ENCODE measurements around the gene UBTF. TPM values are rescaled to one million over a fixed set of nuclear protein-coding genes. Genes with fewer than 3 reads are reported as not detected.

UBTF gene
- total RNA-seq, 1 donor from 2014 or later, result 51.7 TPM

DNA sequence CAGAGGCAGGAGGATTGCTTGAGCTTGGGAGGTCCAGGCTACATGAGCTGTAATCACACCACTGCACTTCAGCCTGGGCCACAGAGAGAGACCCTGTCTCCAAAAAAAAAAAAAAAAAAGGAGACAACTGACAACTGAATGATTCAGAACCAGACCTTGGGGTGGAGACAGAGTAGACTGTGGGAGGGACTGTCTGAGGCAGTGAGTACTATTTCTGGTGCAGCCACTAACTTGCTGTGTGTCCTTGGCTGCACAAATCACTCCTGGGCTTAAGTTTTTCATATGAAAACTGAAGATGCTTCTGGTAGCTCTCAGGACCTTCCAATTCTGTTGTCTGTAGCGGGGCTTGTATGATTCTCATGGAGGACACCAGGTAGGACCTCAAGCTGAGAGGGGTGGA, 43.2 kb downstream of the UBTF start:
- Histone ChIP-seq H3K4me1 (ENCODE audit: control insufficient read depth in 3 of 3, insufficient read depth in 3 of 3, low read length in 3 of 3) (peaks cover 12 to 36% (median 13%) of the 10 kb centered on the region in 3 donors), H3K27me3 (ENCODE audit: control insufficient read depth in 3 of 3, insufficient read depth in 3 of 3, low read length in 3 of 3) (no peaks in the 10 kb centered on the region), H3K36me3 (ENCODE audit: control insufficient read depth in 3 of 3, insufficient read depth in 3 of 3, low read length in 3 of 3) (peaks cover 28 to 39% (median 39%) of the 10 kb centered on the region in 3 donors), H3K4me3 (ENCODE audit: low read length in 3 of 3) (no peak overlapping the region), H3K27ac (ENCODE audit: low read depth, low read length) (no peak overlapping the region), H3K9me3 (ENCODE audit: control insufficient read depth in 3 of 3, low read length in 3 of 3) (no peaks in the 10 kb centered on the region), H3K9ac (ENCODE audit: low read depth in 1 of 3, low read length in 3 of 3) (no peak overlapping the region)

DNA sequence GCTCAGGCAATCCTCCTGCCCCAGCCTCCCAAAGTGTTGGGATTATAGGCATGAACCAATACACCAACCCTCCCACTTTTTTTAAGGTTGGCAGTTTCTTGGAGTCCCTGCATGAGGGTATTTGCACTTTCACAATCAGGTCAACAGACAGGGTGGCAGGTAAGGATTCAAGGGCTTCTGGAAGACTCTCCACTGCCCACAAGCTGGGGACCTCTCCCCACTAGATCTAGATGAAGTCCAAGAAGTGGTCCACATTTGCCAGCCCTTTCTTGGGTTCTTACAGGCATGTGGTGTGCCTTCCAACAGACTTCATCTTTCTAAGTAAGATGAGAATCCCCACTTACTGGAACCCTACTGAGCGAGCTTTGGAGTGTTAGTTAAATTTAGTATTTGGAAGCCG, 45.0 kb downstream of the UBTF start:
- no peaks in the 10 kb centered on the region for H3K27me3 ChIP-seq (ENCODE audit: control insufficient read depth in 3 of 3, insufficient read depth in 3 of 3, low read length in 3 of 3)
- H3K4me1 ChIP-seq (ENCODE audit: control insufficient read depth in 3 of 3, insufficient read depth in 3 of 3, low read length in 3 of 3), result peaks cover 20 to 46% (median 20%) of the 10 kb centered on the region in 3 donors
- H3K27ac ChIP-seq (ENCODE audit: low read depth, low read length), result no peak overlapping the region
- no peak overlapping the region for H3K9ac ChIP-seq (ENCODE audit: low read depth in 1 of 3, low read length in 3 of 3)
- peaks cover 28 to 39% (median 39%) of the 10 kb centered on the region in 3 donors for H3K36me3 ChIP-seq (ENCODE audit: control insufficient read depth in 3 of 3, insufficient read depth in 3 of 3, low read length in 3 of 3)
- no peak overlapping the region for H3K4me3 ChIP-seq (ENCODE audit: low read length in 3 of 3)
- H3K9me3 ChIP-seq (ENCODE audit: control insufficient read depth in 3 of 3, low read length in 3 of 3), result no peaks in the 10 kb centered on the region

DNA sequence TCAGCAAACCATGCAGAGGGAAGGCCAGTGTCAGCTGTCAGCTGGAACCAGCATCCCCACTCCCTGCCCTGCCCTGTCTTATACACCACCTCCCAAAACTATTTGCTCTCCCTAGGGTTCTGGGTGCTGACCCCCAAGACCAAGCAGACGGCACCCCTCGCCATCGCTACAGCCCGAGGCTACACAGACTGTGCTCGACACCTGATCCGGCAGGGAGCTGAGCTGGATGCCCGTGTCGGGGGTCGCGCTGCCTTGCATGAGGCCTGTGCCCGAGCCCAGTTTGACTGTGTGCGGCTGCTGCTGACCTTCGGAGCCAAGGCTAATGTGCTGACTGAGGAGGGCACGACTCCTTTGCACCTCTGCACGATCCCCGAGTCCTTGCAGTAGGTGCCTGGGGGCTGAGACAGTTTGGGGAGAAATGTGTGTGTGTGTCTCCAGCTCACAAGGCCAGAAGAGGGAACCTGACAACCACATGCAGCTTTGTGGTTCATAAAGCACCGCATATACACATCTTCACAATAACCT, 47.5 kb downstream of the UBTF start:
- Histone ChIP-seq H3K36me3 (ENCODE audit: control insufficient read depth in 3 of 3, insufficient read depth in 3 of 3, low read length in 3 of 3) (peaks cover 13 to 21% (median 20%) of the 10 kb centered on the region in 3 donors), H3K9me3 (ENCODE audit: control insufficient read depth in 3 of 3, low read length in 3 of 3) (no peaks in the 10 kb centered on the region), H3K4me3 (ENCODE audit: low read length in 3 of 3) (peak overlapping the region; percentile 57 to 83 (median 60)), H3K9ac (ENCODE audit: low read depth in 1 of 3, low read length in 3 of 3) (peak overlapping the region; percentile 45 to 79 (median 71)), H3K27ac (ENCODE audit: low read depth, low read length) (peak overlapping the region; percentile 99), H3K4me1 (ENCODE audit: control insufficient read depth in 3 of 3, insufficient read depth in 3 of 3, low read length in 3 of 3) (peaks cover 23 to 50% (median 25%) of the 10 kb centered on the region in 3 donors), H3K27me3 (ENCODE audit: control insufficient read depth in 3 of 3, insufficient read depth in 3 of 3, low read length in 3 of 3) (no peaks in the 10 kb centered on the region)

DNA sequence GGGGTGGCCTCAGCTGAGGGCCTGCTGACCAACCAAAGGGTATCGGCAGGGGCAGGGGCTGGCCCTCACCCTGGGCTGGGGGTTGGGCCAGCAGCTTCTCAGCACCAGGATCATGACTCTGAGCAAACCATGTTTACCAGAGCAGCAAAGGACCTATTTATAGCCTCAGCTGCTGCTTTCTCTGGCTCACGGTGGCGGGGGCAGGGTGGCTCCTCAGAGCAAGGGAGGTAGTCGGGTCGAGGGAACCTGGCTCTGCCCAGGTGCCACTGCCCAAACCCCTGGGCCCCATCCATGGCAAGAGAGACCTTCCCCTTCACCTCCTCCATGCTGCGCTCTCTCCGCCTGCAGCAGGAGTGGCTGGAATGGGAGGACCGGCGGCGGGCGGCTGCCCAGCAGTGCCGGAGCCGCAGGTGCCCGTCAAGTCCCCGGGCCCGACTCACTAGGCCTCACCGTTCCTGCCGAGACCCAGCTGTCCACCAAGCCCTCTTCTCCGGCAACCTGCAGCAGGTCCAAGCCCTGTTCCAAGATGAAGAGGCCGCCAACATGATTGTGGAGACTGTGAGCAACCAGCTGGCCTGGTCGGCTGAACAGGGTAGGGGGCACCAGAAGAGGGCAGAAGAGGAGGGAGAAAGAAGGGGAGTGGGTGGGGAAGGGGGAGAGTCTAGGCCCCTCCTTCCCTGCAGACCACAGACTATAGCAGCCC, 48.8 kb downstream of the UBTF start, which contains the start of gene ASB16:
Gene ASB16, plus strand, starts transcription at position 206 of the 703 bp plus-strand sequence. Its CDS starts 86 bp downstream, at position 292.
- peaks cover 23 to 45% (median 25%) of the 10 kb centered on the region in 3 donors for H3K4me1 ChIP-seq (ENCODE audit: control insufficient read depth in 3 of 3, insufficient read depth in 3 of 3, low read length in 3 of 3)
- peak within 1 kb of the TSS; percentile 91 to 97 (median 95) for H3K9ac ChIP-seq (ENCODE audit: low read depth in 1 of 3, low read length in 3 of 3)
- H3K9me3 ChIP-seq (ENCODE audit: control insufficient read depth in 3 of 3, low read length in 3 of 3), result no peaks in the 10 kb centered on the region
- peaks cover 7 to 15% (median 13%) of the 10 kb centered on the region in 3 donors for H3K36me3 ChIP-seq (ENCODE audit: control insufficient read depth in 3 of 3, insufficient read depth in 3 of 3, low read length in 3 of 3)
- H3K4me3 ChIP-seq (ENCODE audit: low read length in 3 of 3), result peak within 1 kb of the TSS; percentile 75 to 88 (median 83)
- peak within 1 kb of the TSS; percentile 99 for H3K27ac ChIP-seq (ENCODE audit: low read depth, low read length)
- no peaks in the 10 kb centered on the region for H3K27me3 ChIP-seq (ENCODE audit: control insufficient read depth in 3 of 3, insufficient read depth in 3 of 3, low read length in 3 of 3)

DNA sequence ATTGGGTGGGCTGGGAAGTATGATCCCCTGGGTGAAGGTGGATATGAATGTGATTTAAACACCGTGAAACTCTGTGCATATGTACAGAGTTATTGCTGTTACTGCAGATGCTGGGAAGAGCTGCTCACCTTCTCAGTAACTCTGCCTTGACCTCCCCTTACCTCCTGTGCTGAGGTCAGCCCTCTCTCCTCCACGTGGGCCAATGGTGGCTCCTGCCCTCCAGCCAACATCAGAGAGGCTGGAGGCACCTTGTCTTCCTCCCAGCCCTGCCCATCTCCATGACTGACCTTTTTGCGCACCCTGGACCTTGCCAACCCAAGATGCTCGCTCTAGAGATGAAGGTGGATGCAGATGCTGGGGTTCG, 49.4 kb downstream of the UBTF start:
- peak overlapping the region; percentile 91 to 97 (median 95) for H3K9ac ChIP-seq (ENCODE audit: low read depth in 1 of 3, low read length in 3 of 3)
- H3K36me3 ChIP-seq (ENCODE audit: control insufficient read depth in 3 of 3, insufficient read depth in 3 of 3, low read length in 3 of 3), result peaks cover 7 to 13% (median 9%) of the 10 kb centered on the region in 3 donors
- no peaks in the 10 kb centered on the region for H3K27me3 ChIP-seq (ENCODE audit: control insufficient read depth in 3 of 3, insufficient read depth in 3 of 3, low read length in 3 of 3)
- H3K4me1 ChIP-seq (ENCODE audit: control insufficient read depth in 3 of 3, insufficient read depth in 3 of 3, low read length in 3 of 3), result peaks cover 23 to 45% (median 25%) of the 10 kb centered on the region in 3 donors
- peak overlapping the region; percentile 75 to 88 (median 83) for H3K4me3 ChIP-seq (ENCODE audit: low read length in 3 of 3)
- peak overlapping the region; percentile 99 for H3K27ac ChIP-seq (ENCODE audit: low read depth, low read length)
- no peaks in the 10 kb centered on the region for H3K9me3 ChIP-seq (ENCODE audit: control insufficient read depth in 3 of 3, low read length in 3 of 3)

DNA sequence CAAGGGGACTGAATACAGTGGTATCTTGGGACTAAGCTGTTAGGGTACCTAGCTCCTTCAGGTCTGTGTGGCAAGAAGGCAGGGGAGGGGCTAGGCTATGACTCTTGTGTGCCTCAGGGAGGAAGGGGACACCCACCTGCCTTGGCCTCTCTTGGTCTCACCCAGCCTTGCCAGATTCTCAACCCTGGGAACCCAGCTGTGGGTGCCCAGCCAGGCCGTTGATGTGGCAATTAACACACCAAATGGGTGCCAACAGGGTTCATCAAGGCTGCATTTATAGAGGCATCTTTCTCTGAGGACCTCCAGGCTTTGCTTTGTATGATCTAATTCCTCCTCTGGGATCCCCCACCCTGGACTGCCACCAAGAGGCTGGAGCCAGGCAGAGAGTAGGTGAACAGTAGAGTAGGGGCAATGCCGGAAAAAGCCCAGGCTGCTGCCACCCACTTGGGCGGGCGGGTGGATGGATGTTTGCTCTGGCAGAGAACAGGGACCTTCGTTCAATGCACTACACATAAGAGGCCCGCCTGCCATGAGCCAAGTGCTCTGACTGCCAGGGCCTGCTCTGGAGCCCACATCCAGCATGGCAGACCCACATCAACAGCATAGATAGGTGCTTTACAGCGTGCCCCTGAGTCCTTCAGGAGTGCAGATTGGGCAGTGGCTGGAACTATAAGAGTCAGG, 52.2 kb downstream of the UBTF start:
- Histone ChIP-seq H3K4me3 (ENCODE audit: low read length in 3 of 3) (no peak overlapping the region), H3K4me1 (ENCODE audit: control insufficient read depth in 3 of 3, insufficient read depth in 3 of 3, low read length in 3 of 3) (peaks cover 21 to 35% (median 22%) of the 10 kb centered on the region in 3 donors), H3K9me3 (ENCODE audit: control insufficient read depth in 3 of 3, low read length in 3 of 3) (no peaks in the 10 kb centered on the region), H3K9ac (ENCODE audit: low read depth in 1 of 3, low read length in 3 of 3) (peak overlapping the region; percentile 11 to 40 (median 16)), H3K36me3 (ENCODE audit: control insufficient read depth in 3 of 3, insufficient read depth in 3 of 3, low read length in 3 of 3) (peaks cover 4 to 6% (median 6%) of the 10 kb centered on the region in 3 donors), H3K27me3 (ENCODE audit: control insufficient read depth in 3 of 3, insufficient read depth in 3 of 3, low read length in 3 of 3) (no peaks in the 10 kb centered on the region), H3K27ac (ENCODE audit: low read depth, low read length) (no peak overlapping the region)

DNA sequence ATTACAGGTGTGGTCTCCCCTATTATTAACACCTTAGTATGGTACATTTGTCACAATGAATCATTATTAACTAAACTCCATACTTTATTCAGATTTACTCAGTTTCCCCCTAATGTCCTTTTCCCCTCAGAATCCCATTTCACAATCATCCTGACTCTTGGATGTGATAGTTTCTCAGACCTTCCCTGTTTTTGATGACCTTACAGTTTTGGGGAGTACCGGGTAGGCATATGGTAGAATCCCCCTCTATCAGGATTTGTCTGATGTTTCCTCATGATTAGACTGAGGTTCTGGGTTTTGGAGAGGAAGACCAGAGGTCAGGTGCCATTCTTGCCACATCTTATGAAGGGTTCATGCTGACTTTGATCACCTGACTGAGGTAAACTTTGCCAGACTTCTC, 55.0 kb downstream of the UBTF start:
- H3K9ac ChIP-seq (ENCODE audit: low read depth in 1 of 3, low read length in 3 of 3), result no peak overlapping the region
- no peak overlapping the region for H3K4me3 ChIP-seq (ENCODE audit: low read length in 3 of 3)
- no peaks in the 10 kb centered on the region for H3K36me3 ChIP-seq (ENCODE audit: control insufficient read depth in 3 of 3, insufficient read depth in 3 of 3, low read length in 3 of 3)
- H3K4me1 ChIP-seq (ENCODE audit: control insufficient read depth in 3 of 3, insufficient read depth in 3 of 3, low read length in 3 of 3), result peaks cover 5 to 19% (median 8%) of the 10 kb centered on the region in 3 donors
- H3K9me3 ChIP-seq (ENCODE audit: control insufficient read depth in 3 of 3, low read length in 3 of 3), result no peaks in the 10 kb centered on the region
- no peaks in the 10 kb centered on the region for H3K27me3 ChIP-seq (ENCODE audit: control insufficient read depth in 3 of 3, insufficient read depth in 3 of 3, low read length in 3 of 3)
- no peak overlapping the region for H3K27ac ChIP-seq (ENCODE audit: low read depth, low read length)

DNA sequence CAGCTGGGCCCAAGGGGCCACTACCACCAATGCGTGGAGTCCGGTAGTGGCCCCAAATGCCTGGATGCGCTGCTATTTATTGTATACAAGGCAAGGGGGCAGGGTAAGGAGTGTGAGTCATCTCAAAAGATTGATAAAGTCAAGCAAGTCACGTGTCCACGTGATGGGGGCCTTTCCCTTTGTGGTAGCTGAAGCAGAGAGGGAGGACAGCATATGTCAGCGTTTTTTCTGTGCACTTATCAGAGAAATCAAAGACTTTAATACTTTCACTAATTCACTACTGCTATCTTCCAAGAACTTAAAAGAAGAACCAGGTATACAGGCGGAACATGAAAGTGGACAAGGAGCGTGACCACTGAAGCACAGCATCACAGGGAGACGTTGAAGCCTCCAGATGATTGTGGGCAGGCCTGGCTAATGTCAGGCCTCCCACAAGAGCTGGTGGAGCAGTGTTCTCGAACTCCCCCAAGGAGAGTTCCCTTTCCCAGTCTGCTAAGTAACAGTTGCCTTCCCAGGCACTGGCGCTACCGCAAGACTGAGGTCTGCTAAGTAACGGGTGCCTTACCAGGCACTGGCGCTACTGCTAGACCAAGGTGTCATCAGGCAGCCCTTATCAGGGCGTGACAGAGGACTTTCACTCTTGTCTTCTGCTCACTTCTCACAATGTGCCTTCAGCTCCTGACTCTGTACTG, 59.8 kb downstream of the UBTF start:
- Histone ChIP-seq H3K4me3 (ENCODE audit: low read length in 3 of 3) (no peak overlapping the region), H3K9me3 (ENCODE audit: control insufficient read depth in 3 of 3, low read length in 3 of 3) (no peaks in the 10 kb centered on the region), H3K4me1 (ENCODE audit: control insufficient read depth in 3 of 3, insufficient read depth in 3 of 3, low read length in 3 of 3) (no peaks in the 10 kb centered on the region), H3K27ac (ENCODE audit: low read depth, low read length) (no peak overlapping the region), H3K9ac (ENCODE audit: low read depth in 1 of 3, low read length in 3 of 3) (no peak overlapping the region), H3K27me3 (ENCODE audit: control insufficient read depth in 3 of 3, insufficient read depth in 3 of 3, low read length in 3 of 3) (no peaks in the 10 kb centered on the region), H3K36me3 (ENCODE audit: control insufficient read depth in 3 of 3, insufficient read depth in 3 of 3, low read length in 3 of 3) (no peaks in the 10 kb centered on the region)

DNA sequence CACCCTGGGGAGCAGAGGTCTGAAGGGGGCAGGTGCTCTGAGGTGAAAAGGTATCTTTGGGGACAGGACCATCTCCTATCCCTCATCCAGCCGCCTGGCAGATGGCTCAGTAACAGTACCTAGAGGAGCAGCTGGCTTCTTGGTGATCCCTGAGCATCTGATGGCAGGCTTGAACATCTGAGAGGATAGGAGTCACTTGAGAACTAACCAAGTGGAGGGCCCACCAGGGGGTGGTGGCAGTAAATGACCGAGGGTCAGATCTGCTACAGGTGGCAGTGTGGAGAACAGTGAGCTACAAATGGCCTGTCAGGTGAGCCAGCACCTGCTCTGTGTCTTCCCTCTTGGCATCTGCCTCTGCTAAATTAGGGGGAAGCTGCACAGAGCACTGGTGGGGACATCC, 64.0 kb downstream of the UBTF start:
- Histone ChIP-seq H3K27me3 (ENCODE audit: control insufficient read depth in 3 of 3, insufficient read depth in 3 of 3, low read length in 3 of 3) (no peaks in the 10 kb centered on the region), H3K9ac (ENCODE audit: low read depth in 1 of 3, low read length in 3 of 3) (no peak overlapping the region), H3K27ac (ENCODE audit: low read depth, low read length) (no peak overlapping the region), H3K4me1 (ENCODE audit: control insufficient read depth in 3 of 3, insufficient read depth in 3 of 3, low read length in 3 of 3) (no peaks in the 10 kb centered on the region), H3K9me3 (ENCODE audit: control insufficient read depth in 3 of 3, low read length in 3 of 3) (no peaks in the 10 kb centered on the region), H3K36me3 (ENCODE audit: control insufficient read depth in 3 of 3, insufficient read depth in 3 of 3, low read length in 3 of 3) (no peaks in the 10 kb centered on the region), H3K4me3 (ENCODE audit: low read length in 3 of 3) (no peak overlapping the region)
